Measurements from ENCODE around the gene UHMK1. TPM values are rescaled to one million over a fixed set of nuclear protein-coding genes. Genes with fewer than 3 reads are reported as not detected.
"Not testable (repeated sequence)": the region's sequence is repeated elsewhere in the genome, so short reads cannot be mapped to it uniquely, and the experiment has no call there.

The UHMK1 gene
- total RNA-seq, 8 experiments from 2014 or later, result 26.7 to 79.7 (median 36.7) TPM

DNA sequence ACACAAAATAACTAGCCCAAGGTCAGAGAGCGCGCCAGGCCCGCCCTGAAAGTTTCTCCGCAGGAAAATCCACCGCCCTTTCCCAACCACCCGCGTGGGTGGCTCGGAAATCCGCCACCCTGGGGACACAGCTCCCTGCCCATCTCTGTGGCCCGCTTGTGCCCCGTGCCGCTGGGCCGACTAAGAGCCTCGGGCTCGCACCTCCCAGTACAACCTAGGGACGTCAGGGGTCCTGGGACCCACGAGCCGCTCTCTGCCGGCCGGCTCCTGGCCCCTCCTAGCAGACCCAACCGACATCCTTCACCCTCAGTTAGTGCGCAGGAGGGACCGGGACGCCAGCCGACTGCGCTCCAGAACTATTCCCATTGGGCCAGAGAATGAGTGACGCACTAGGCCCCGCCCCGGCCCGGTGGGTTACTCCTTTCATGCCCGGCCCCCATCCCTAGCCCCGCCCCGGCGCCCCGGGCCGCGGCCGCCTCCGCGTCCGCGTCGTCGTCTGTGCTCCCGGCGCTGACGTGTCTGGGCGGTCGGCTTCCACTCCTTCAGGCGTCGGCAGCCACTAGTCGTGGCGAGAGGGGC, 63.5 kb downstream of the UHMK1 start:
- Histone ChIP-seq H3K4me3 (peak overlapping the region; percentile 54 to 82 (median 62)), H3K4me1 (replicated peaks in 1 of 2) (peaks cover 7 to 29% of the 10 kb centered on the region in 2 donors), H3K27ac (peak overlapping the region; percentile 89 to 93)
- in situ Hi-C loops (cut with MboI; ENCODE audit: low pct_unique_long_range_greater_than_20kb in 2 of 9, low sequenced_read_pairs in 9 of 9, unreplicated experiment in 9 of 9), result no loop called here
- peak; percentile 85 to 93 (median 90) for ATAC-seq (replicated peaks in 6 of 8)
- 0 to 20% (median 2%) methylated on average over 1 to 13 of the region's 53 CpGs; no CpG with 5 or more reads in 4 of the 10 experiments for WGBS, 10 experiments

GRCh38 chr1:162561616-162562469, 64.2 kb downstream of the UHMK1 start, which contains the start of gene UAP1:
Gene UAP1 (plus strand): TSS chr1:162561722. CDS start chr1:162566069, 4,347 bp downstream.
- WGBS, 10 experiments, result 0 to 3% (median 0%) methylated on average over 1 to 3 of the region's 69 CpGs; no CpG with 5 or more reads in 7 of the 10 experiments
- peak in 5 of 8 experiments; percentile 32 to 70 (median 40) for ATAC-seq (replicated peaks in 6 of 8)
- in situ Hi-C loops (cut with MboI; ENCODE audit: low pct_unique_long_range_greater_than_20kb in 2 of 9, low sequenced_read_pairs in 9 of 9, unreplicated experiment in 9 of 9), result no loop called here
- H3K4me3 ChIP-seq, result peak within 1 kb of the TSS; percentile 54 to 82 (median 62)
- peak within 1 kb of the TSS; percentile 89 to 93 for H3K27ac ChIP-seq
- peaks cover 7 to 29% of the 10 kb centered on the region in 2 donors for H3K4me1 ChIP-seq (replicated peaks in 1 of 2)

DNA sequence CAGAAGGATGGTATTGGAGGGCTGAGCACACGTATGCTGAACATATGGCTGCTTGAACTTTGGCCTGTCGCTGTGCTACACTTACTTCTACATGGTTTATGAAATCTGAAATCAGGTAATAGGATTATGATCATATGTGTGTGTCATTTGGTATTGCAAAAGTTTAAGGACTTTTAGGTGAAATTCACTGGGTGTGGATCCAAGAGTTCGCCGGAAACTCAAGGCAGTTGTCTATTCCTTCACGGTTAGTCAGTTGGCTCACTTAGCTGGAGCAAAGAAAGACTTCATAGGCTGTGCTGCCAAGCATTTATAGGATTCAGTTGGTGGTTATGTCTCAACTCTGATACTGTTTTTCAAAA, 64.8 kb downstream of the UHMK1 start:
- Histone ChIP-seq H3K4me3 (peak overlapping the region; percentile 54 to 82 (median 62)), H3K27ac (peak overlapping the region in 1 of 2 donors; percentile 93), H3K4me1 (replicated peaks in 1 of 2) (peaks cover 7 to 29% of the 10 kb centered on the region in 2 donors)
- ATAC-seq (replicated peaks in 6 of 8), result peak in 2 of 8 experiments; percentile 1
- in situ Hi-C loops (cut with MboI; ENCODE audit: low pct_unique_long_range_greater_than_20kb in 2 of 9, low sequenced_read_pairs in 9 of 9, unreplicated experiment in 9 of 9), result no loop called here
- WGBS, 10 experiments, result 0 to 67% (median 30%) methylated on average over 1 to 5 of the region's 5 CpGs; no CpG with 5 or more reads in 2 of the 10 experiments

- no peak for ATAC-seq (replicated peaks in 6 of 8)
- Histone ChIP-seq H3K4me3 (no peak overlapping the region), H3K27ac (no peak overlapping the region), H3K4me1 (replicated peaks in 1 of 2) (peaks cover 7 to 29% of the 10 kb centered on the region in 2 donors)
- in situ Hi-C loops (cut with MboI; ENCODE audit: low pct_unique_long_range_greater_than_20kb in 2 of 9, low sequenced_read_pairs in 9 of 9, unreplicated experiment in 9 of 9), result no loop called here
- 46 to 100% (median 92%) methylated on average over 2 to 5 of the region's 5 CpGs for WGBS, 10 experiments
Observed at GRCh38 chr1:162564762-162565218, 67.2 kb downstream of the UHMK1 start.

- Histone ChIP-seq H3K27ac (no peak overlapping the region), H3K4me1 (replicated peaks in 1 of 2) (peaks cover 5 to 27% of the 10 kb centered on the region in 2 donors), H3K4me3 (no peak overlapping the region)
- in situ Hi-C loops (cut with MboI; ENCODE audit: low pct_unique_long_range_greater_than_20kb in 2 of 9, low sequenced_read_pairs in 9 of 9, unreplicated experiment in 9 of 9), result no loop called here
- no peak for ATAC-seq (replicated peaks in 6 of 8)
Observed at GRCh38 chr1:162565460-162565859, 67.8 kb downstream of the UHMK1 start.

DNA sequence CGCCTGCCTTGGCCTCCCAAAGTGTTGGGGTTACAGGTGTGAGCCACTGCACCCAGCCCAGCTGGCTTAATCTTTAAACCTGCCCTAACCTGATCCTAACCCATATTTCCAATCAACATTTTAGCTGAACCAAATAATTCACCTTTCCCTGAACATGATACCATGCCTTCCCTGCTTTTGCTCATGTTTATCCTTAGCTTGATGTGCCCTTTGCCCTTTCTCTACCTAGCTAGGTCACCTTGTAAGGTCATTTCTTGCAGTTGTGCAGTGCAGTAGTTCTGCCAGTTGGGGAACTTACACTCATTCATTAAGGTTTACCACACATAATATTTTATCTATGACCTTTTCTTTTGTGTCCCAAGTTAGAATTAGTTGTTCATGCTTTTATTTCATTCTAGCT, 69.3 kb downstream of the UHMK1 start:
- Histone ChIP-seq H3K4me3 (no peak overlapping the region), H3K4me1 (replicated peaks in 1 of 2) (peaks cover 2 to 24% of the 10 kb centered on the region in 2 donors), H3K27ac (no peak overlapping the region)
- 67 to 100% (median 100%) methylated on average over 1 of the region's 1 CpG; no CpG with 5 or more reads in 4 of the 10 experiments for WGBS, 10 experiments
- ATAC-seq (replicated peaks in 6 of 8), result no peak
- in situ Hi-C loops (cut with MboI; ENCODE audit: low pct_unique_long_range_greater_than_20kb in 2 of 9, low sequenced_read_pairs in 9 of 9, unreplicated experiment in 9 of 9), result no loop called here

DNA sequence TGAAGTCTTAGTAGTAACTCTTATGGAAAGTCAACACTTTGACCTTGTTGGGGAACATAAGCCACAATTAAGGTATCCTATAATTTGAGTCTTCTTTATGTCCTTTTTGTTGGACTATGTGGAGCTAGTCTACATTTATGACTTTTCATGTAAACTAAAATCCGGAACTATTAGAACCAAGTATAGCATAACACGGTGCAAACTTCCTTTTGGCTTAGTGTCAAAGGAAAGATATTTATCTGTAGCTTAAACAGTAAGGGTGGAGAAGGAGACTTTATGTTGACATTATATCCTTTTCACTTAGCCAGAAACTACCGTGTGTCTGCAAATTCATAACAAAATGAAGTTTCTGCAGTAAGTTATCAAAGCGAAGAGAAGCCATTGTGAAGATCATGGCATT, 71.2 kb downstream of the UHMK1 start:
- no peak for ATAC-seq (replicated peaks in 6 of 8)
- in situ Hi-C loops (cut with MboI; ENCODE audit: low pct_unique_long_range_greater_than_20kb in 2 of 9, low sequenced_read_pairs in 9 of 9, unreplicated experiment in 9 of 9), result no loop called here
- no peak overlapping the region for H3K4me3 ChIP-seq
- WGBS, 10 experiments, result 72 to 100% (median 94%) methylated on average over 2 to 4 of the region's 4 CpGs; no CpG with 5 or more reads in 1 of the 10 experiments
- no peak overlapping the region for H3K27ac ChIP-seq
- H3K4me1 ChIP-seq (replicated peaks in 1 of 2), result peaks cover 0 to 11% of the 10 kb centered on the region in 2 donors

GRCh38 chr1:162570718-162571117, 73.1 kb downstream of the UHMK1 start:
- no peaks in the 10 kb centered on the region for H3K4me1 ChIP-seq (replicated peaks in 1 of 2)
- ATAC-seq (replicated peaks in 6 of 8), result no peak
- in situ Hi-C loops (cut with MboI; ENCODE audit: low pct_unique_long_range_greater_than_20kb in 2 of 9, low sequenced_read_pairs in 9 of 9, unreplicated experiment in 9 of 9), result no loop called here
- H3K27ac ChIP-seq, result no peak overlapping the region
- WGBS, 10 experiments, result 75 to 100% (median 93%) methylated on average over 1 of the region's 1 CpG; no CpG with 5 or more reads in 3 of the 10 experiments
- no peak overlapping the region for H3K4me3 ChIP-seq

- ATAC-seq (replicated peaks in 6 of 8); H3K27ac ChIP-seq; in situ Hi-C loops (cut with MboI; ENCODE audit: low pct_unique_long_range_greater_than_20kb in 2 of 9, low sequenced_read_pairs in 9 of 9, unreplicated experiment in 9 of 9); H3K4me1 ChIP-seq (replicated peaks in 1 of 2); H3K4me3 ChIP-seq: not testable (repeated sequence)
- WGBS, 10 experiments, result 88 to 100% (median 97%) methylated on average over 1 to 7 of the region's 7 CpGs; no CpG with 5 or more reads in 1 of the 10 experiments
Observed at GRCh38 chr1:162571121-162571520, 73.5 kb downstream of the UHMK1 start.

DNA sequence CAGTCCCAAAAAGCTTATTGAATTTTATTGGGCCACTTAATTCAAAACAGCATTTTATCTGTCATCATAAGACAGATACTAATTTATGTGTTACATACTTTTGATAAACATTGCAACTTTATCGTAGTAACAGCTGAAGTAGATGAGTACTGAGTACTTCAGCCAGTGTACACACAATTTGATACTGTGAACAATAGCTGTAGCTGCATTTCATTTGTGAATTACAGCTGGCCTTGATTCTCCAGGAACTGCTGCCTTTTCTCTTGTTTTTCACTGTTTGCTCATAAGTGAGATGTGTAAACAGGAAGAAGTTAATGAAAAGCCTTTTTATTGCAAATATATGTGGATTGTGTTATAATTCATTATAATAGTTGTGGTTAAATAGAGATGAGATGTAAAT, 74.1 kb downstream of the UHMK1 start:
- no peak overlapping the region for H3K4me3 ChIP-seq
- ATAC-seq (replicated peaks in 6 of 8), result no peak
- in situ Hi-C loops (cut with MboI; ENCODE audit: low pct_unique_long_range_greater_than_20kb in 2 of 9, low sequenced_read_pairs in 9 of 9, unreplicated experiment in 9 of 9), result no loop called here
- 10 to 100% (median 88%) methylated on average over 1 of the region's 1 CpG; no CpG with 5 or more reads in 1 of the 10 experiments for WGBS, 10 experiments
- no peak overlapping the region for H3K27ac ChIP-seq
- no peaks in the 10 kb centered on the region for H3K4me1 ChIP-seq (replicated peaks in 1 of 2)

GRCh38 chr1:162573136-162573535, 75.5 kb downstream of the UHMK1 start:
- no peak overlapping the region for H3K27ac ChIP-seq
- ATAC-seq (replicated peaks in 6 of 8), result no peak
- H3K4me3 ChIP-seq, result no peak overlapping the region
- H3K4me1 ChIP-seq (replicated peaks in 1 of 2), result no peaks in the 10 kb centered on the region
- in situ Hi-C loops (cut with MboI; ENCODE audit: low pct_unique_long_range_greater_than_20kb in 2 of 9, low sequenced_read_pairs in 9 of 9, unreplicated experiment in 9 of 9), result no loop called here
- 63 to 100% (median 100%) methylated on average over 1 of the region's 1 CpG; no CpG with 5 or more reads in 3 of the 10 experiments for WGBS, 10 experiments

GRCh38 chr1:162578071-162578700, 80.6 kb downstream of the UHMK1 start:
- no peak for ATAC-seq (replicated peaks in 6 of 8)
- Histone ChIP-seq H3K4me3 (no peak overlapping the region), H3K27ac (no peak overlapping the region), H3K4me1 (replicated peaks in 1 of 2) (peaks cover 0 to 23% of the 10 kb centered on the region in 2 donors)
- 57 to 90% (median 63%) methylated on average over 2 to 4 of the region's 4 CpGs; no CpG with 5 or more reads in 1 of the 10 experiments for WGBS, 10 experiments
- in situ Hi-C loops (cut with MboI; ENCODE audit: low pct_unique_long_range_greater_than_20kb in 2 of 9, low sequenced_read_pairs in 9 of 9, unreplicated experiment in 9 of 9), result no loop called here

GRCh38 chr1:162578936-162579335, 81.3 kb downstream of the UHMK1 start:
- in situ Hi-C loops (cut with MboI; ENCODE audit: low pct_unique_long_range_greater_than_20kb in 2 of 9, low sequenced_read_pairs in 9 of 9, unreplicated experiment in 9 of 9), result no loop called here
- Histone ChIP-seq H3K27ac (no peak overlapping the region), H3K4me3 (no peak overlapping the region), H3K4me1 (replicated peaks in 1 of 2) (peaks cover 0 to 23% of the 10 kb centered on the region in 2 donors)
- 14 to 100% (median 100%) methylated on average over 1 of the region's 1 CpG; no CpG with 5 or more reads in 2 of the 10 experiments for WGBS, 10 experiments
- ATAC-seq (replicated peaks in 6 of 8), result no peak
